ENCODE measurements around the gene CUEDC2. TPM values are rescaled to one million over a fixed set of nuclear protein-coding genes. Genes with fewer than 3 reads are reported as not detected.

The CUEDC2 gene
- total RNA-seq, 1 donor from 2014 or later = 72.3 TPM

DNA sequence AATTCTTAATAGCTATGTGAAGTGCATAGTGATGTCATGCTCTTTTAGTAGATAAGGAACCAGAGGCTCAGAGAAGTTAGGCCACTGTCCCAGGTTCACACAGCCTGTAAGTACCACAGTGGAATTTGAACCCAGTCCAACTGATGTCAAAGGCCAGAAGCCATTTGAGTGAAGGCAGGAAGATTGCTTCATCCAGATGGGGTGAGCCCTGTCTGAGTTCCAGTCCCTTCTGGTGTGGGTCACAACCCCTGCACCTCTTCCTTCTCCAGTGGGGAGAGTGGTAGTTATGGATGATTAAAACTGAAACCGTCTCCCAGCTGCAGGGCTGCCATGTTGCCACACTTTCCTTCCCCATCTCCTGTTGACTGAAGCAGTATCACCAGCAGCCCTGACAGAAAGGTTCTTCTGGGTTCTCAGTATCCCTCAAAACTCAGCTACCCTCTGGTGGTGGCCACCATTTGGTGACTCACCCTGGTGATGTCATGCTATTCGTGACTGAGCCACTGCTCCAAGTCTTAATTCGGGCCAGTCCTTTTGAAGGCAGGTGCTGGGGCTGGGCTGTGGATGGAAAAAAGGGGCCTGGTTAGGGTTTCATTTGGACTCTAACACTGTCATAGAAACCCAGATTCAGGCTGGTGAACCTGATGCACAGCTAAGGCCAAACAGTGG, 20.4 kb upstream of the CUEDC2 start:
- no peak overlapping the region for H3K4me3 ChIP-seq
- no peaks in the 10 kb centered on the region for H3K9me3 ChIP-seq (replicated peaks)
- H3K27me3 ChIP-seq (ENCODE audit: low read depth) = no peaks in the 10 kb centered on the region
- TF ChIP-seq, protein P1, sequence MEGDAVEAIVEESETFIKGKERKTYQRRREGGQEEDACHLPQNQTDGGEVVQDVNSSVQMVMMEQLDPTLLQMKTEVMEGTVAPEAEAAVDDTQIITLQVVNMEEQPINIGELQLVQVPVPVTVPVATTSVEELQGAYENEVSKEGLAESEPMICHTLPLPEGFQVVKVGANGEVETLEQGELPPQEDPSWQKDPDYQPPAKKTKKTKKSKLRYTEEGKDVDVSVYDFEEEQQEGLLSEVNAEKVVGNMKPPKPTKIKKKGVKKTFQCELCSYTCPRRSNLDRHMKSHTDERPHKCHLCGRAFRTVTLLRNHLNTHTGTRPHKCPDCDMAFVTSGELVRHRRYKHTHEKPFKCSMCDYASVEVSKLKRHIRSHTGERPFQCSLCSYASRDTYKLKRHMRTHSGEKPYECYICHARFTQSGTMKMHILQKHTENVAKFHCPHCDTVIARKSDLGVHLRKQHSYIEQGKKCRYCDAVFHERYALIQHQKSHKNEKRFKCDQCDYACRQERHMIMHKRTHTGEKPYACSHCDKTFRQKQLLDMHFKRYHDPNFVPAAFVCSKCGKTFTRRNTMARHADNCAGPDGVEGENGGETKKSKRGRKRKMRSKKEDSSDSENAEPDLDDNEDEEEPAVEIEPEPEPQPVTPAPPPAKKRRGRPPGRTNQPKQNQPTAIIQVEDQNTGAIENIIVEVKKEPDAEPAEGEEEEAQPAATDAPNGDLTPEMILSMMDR (IDR thresholded peaks at IDR 0.05; ENCODE audit: borderline replicate concordance) = no peak
- H3K27ac ChIP-seq (replicated peaks) = peak overlapping the region; percentile 46
- intact Hi-C loops (cut with micrococcal nuclease) = no loop called here
- H3K36me3 ChIP-seq = no peaks in the 10 kb centered on the region
- H3K4me1 ChIP-seq = peaks cover 28% of the 10 kb centered on the region
- DNase-seq = no peak

DNA sequence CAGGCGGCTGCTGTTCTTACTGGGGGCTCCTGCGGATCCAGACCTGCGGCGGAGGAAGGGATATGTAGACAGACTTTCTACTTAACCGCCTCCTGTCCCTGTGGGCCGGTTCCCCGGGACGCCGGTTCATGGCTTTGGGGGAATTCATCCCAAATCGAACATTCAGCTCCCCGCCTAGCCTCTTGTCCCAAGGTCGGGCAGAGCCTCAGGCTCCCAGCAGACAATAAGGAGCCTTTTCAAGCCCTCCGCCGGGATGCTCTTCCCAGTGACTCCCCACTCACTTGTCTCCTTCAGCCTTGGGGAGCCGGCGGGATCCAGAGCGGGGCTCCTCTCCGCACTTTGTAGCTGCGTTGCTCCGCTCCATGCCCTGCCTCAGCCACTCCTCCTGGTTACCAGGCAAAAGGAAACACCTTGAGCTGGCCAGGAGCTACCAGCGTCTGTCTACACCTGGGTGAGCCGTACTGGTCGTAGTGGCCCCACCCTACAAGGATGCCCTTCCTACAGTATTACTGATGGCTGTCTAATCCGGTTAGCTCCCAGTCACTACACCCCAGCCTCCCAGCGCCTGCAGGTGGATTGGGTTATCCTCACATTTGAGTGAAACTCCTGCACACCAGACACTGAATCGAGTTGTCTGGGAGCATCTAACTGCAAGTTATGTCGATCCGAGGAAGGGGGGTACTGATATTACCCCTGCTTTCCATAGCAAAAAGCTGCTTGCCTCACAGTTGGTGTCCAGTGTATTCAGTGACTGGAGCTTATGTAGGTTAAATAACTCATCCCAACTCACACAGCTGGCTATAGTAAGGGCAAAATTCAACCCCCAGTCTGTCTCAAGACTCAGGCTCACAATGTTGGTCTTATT, 19.0 kb upstream of the CUEDC2 start, which contains the start of gene C10orf95:
Gene C10orf95 (minus strand): TSS at position 439 of the 865 bp plus-strand sequence. CDS start 450 bp downstream, outside the sequence.
- H3K9me3 ChIP-seq (replicated peaks) = no peaks in the 10 kb centered on the region
- TF ChIP-seq, protein P1 (IDR thresholded peaks at IDR 0.05; ENCODE audit: borderline replicate concordance) = no peak
- H3K36me3 ChIP-seq = no peaks in the 10 kb centered on the region
- intact Hi-C loops (cut with micrococcal nuclease) = no loop called here
- peak within 1 kb of the TSS; percentile 92 for H3K27ac ChIP-seq (replicated peaks)
- H3K4me3 ChIP-seq = peak within 1 kb of the TSS; percentile 84
- peaks cover 28% of the 10 kb centered on the region for H3K4me1 ChIP-seq
- H3K27me3 ChIP-seq (ENCODE audit: low read depth) = no peaks in the 10 kb centered on the region
- DNase-seq = no peak

DNA sequence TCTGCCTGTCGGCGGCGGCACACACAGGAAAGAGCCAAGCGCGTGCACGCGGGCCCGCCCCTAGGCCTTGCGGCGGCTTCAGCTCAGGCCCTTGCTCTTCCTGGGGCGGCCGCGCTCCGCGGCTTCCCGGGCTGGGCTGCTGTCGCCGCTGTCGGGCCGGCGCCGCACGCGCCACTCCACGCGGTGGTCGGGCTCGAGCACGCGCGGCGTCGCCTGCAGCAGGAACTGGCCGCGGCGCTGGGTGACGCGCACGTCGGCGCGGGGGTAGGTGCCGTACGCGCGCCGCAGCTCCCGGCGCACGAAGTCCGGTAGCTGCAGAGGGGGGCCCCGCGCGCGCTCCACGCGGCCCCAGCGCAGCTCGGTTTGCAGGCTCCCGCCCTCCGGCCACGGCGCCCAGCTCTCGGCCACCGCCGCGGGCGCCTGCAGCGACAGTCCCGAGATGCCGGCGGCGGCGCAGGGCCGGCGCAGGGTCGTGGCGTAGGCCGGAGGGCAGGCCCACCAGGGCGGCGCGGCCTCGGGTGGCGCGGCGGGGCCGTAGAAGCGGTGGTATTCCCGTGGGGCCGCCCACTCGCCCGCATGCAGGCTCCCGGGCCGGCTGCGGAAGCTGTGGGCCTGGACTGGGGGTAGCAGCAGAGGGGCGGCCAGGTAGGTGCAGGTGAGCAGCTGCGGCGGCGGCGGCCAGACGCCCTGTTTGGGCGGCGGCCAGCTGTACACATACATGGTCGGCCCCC, 18.2 kb upstream of the CUEDC2 start:
- TF ChIP-seq, protein P1 (IDR thresholded peaks at IDR 0.05; ENCODE audit: borderline replicate concordance) = no peak
- peak; percentile 87 for DNase-seq
- H3K9me3 ChIP-seq (replicated peaks) = no peaks in the 10 kb centered on the region
- H3K27me3 ChIP-seq (ENCODE audit: low read depth) = no peaks in the 10 kb centered on the region
- no peaks in the 10 kb centered on the region for H3K36me3 ChIP-seq
- peak overlapping the region; percentile 84 for H3K4me3 ChIP-seq
- H3K4me1 ChIP-seq = peaks cover 28% of the 10 kb centered on the region
- peak overlapping the region; percentile 92 for H3K27ac ChIP-seq (replicated peaks)
- intact Hi-C loops (cut with micrococcal nuclease) = no loop called here

DNA sequence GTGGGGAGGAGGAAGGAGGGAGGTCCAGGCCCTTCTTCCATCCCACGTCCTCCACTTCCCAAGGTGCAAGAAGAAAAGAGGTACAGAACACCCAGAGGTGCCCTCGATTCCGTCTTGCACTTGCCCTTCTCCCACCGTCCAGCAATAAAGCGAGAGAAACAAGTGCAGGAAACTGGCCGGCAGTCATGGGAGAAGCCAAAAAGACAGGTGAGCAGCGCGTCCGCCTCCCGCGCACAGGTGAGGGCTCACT, 17.7 kb upstream of the CUEDC2 start:
- TF ChIP-seq, protein P1 (IDR thresholded peaks at IDR 0.05; ENCODE audit: borderline replicate concordance) = no peak

DNA sequence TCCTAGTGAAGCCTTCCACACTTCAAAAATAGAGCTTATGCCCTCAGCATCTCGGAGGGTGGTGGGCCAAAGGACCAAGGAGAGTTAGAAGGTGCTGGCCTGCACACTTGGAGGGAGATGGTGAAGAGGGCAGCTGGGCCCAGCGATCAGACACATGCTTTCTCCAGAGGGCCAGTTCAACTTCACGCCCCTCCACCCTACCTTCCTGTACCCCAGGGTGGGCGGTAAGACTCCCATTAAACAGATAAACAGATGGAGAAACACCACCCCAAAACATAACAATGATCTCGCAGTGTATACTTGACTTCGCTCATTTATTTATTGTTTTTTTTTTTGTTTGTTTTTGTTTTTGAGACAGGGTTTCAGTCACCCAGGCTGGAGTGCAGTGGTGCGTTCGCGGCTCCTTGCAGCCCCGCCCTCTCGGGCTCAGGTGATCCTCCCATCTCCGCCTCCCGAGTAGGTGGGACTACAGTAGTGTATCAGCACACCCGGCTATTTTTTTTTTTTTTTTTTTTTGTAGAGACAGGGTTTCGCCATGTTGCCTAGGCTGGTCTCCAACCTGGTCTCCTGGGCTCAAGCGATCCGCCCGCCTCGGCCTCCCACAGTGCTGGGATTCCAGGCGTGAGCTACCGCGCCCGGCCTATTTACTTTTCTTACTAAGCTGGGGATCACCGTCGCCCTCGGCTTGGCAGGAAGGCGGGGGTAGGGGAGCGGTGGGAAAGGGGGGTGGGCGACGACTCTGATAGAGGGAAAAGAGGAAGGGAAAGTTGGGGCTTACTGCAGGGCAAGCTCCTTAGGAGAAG, 17.1 kb upstream of the CUEDC2 start:
- DNase-seq = peak; percentile 54
- intact Hi-C loops (cut with micrococcal nuclease) = no loop called here

More for the DNA sequence above, 17.7 kb upstream of the CUEDC2 start:
- no peak for DNase-seq
- no peaks in the 10 kb centered on the region for H3K9me3 ChIP-seq (replicated peaks)
- intact Hi-C loops (cut with micrococcal nuclease) = no loop called here
- peak overlapping the region; percentile 92 for H3K27ac ChIP-seq (replicated peaks)
- H3K36me3 ChIP-seq = no peaks in the 10 kb centered on the region
- H3K4me1 ChIP-seq = peaks cover 28% of the 10 kb centered on the region
- no peaks in the 10 kb centered on the region for H3K27me3 ChIP-seq (ENCODE audit: low read depth)
- peak overlapping the region; percentile 84 for H3K4me3 ChIP-seq

More for the DNA sequence above, 17.1 kb upstream of the CUEDC2 start:
- no peaks in the 10 kb centered on the region for H3K36me3 ChIP-seq
- no peaks in the 10 kb centered on the region for H3K27me3 ChIP-seq (ENCODE audit: low read depth)
- peak overlapping the region; percentile 84 for H3K4me3 ChIP-seq
- peak overlapping the region; percentile 92 for H3K27ac ChIP-seq (replicated peaks)
- no peaks in the 10 kb centered on the region for H3K9me3 ChIP-seq (replicated peaks)
- peaks cover 28% of the 10 kb centered on the region for H3K4me1 ChIP-seq
- TF ChIP-seq, protein P1 (IDR thresholded peaks at IDR 0.05; ENCODE audit: borderline replicate concordance) = no peak

All from left ventricle myocardium inferior (tissue), 1 donor.